ENCODE data around the gene TBXA2R.

DNA sequence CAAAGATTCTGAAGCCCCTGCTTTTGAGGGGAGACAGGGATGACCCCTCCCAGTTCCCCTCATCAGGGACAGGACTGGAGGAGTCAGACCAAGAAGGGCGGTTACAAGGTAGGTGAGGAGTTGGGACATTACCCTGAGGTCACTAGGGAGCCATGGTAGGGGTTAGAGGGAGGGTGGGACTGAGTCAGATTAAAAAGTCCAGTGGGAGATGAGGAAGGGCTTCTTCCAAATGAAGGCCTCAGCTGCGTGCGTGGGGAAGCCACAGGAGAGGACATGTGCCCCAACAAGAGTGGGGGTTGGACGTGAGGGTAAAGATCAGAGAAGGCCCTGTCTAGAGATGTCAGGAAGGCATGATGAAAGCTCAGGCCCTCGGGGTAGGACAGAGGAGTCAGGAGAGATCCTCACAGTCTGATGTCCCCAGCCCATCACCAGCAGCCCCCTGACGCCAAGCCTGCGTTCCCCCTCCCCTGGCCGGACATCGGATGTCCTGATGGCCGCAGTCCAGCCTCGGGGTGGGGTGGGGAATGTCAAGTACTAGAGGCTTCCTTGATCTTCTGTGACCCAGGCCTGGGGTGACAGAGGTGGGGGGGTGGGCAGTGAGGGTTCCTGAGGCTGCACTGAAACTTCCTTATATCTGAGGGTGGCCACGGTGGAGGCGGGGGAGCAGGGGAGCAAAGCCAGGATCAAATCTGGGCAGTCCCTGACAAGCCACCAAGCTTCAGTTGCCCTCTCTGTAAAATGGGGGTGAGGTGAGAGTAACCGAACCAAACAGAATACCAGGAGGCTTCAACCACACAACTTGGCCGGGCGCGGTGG lies 42.8 kb downstream of the TBXA2R start:
- TF ChIP-seq, protein P1, sequence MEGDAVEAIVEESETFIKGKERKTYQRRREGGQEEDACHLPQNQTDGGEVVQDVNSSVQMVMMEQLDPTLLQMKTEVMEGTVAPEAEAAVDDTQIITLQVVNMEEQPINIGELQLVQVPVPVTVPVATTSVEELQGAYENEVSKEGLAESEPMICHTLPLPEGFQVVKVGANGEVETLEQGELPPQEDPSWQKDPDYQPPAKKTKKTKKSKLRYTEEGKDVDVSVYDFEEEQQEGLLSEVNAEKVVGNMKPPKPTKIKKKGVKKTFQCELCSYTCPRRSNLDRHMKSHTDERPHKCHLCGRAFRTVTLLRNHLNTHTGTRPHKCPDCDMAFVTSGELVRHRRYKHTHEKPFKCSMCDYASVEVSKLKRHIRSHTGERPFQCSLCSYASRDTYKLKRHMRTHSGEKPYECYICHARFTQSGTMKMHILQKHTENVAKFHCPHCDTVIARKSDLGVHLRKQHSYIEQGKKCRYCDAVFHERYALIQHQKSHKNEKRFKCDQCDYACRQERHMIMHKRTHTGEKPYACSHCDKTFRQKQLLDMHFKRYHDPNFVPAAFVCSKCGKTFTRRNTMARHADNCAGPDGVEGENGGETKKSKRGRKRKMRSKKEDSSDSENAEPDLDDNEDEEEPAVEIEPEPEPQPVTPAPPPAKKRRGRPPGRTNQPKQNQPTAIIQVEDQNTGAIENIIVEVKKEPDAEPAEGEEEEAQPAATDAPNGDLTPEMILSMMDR (IDR thresholded peaks at IDR 0.05) = no peak
- TF ChIP-seq POLR2AphosphoS5 (IDR thresholded peaks at IDR 0.05) (no peak), EP300 (IDR thresholded peaks at IDR 0.05) (no peak), POLR2A (IDR thresholded peaks at IDR 0.05) (no peak)
